NCI-H2171 treated with DMSO at 0.1 percent for 48 hours (cell line): ENCODE data around the gene CLEC16A.
"Not testable (repeated sequence)": the region's sequence is repeated elsewhere in the genome, so short reads cannot be mapped to it uniquely, and the experiment has no call there.

Source experiments
- DNase-seq: peaks from one replicate; lab custom pipeline; 2025; lab: John Stamatoyannopoulos, UW

Gene CLEC16A

DNA sequence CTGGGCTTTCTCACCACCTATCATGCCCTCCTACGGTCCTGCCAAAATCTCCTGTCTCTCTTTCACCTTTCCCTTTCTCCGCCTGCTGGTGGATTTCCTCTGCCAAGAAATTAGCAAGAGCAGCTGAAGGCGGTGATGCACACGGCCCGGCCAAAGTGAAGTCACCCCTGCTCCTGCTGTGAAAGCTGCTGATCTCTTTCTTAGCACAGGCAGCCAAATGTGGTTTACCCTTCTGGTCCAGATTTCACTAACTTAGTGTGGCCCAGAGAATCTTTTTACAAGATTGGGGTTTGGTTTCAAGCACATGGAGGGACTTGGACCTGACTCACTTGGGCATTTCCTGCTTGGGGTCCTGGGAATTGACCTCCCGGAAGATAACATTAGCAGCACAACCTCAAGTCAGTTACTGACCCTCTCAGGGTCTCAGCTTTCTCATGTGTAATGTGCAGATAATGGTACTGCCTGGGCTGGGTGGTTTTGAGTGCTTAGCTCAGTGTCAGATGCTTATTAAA is 155.9 kb downstream of the CLEC16A start:
- peak; percentile 87 for DNase-seq

DNA sequence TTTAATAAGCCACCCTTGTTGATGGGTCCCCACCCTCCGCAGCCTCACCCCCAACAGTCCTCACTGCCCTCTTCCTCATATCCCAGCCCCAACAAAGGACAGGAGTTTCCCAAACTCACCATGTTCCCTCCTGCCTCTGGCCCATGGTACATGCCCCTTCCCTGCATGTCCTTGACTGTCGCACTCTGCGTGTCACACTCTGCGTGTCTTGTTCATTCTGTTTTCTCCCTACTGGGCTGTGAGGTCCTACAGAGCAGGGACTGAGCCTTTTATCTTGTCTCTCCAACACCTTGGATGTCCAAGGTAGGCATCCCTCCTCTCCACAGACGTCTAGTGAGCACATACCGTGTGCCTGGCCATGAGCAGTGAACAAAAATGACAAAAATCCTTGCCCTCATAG is 156.9 kb downstream of the CLEC16A start:
- DNase-seq: no peak

DNA sequence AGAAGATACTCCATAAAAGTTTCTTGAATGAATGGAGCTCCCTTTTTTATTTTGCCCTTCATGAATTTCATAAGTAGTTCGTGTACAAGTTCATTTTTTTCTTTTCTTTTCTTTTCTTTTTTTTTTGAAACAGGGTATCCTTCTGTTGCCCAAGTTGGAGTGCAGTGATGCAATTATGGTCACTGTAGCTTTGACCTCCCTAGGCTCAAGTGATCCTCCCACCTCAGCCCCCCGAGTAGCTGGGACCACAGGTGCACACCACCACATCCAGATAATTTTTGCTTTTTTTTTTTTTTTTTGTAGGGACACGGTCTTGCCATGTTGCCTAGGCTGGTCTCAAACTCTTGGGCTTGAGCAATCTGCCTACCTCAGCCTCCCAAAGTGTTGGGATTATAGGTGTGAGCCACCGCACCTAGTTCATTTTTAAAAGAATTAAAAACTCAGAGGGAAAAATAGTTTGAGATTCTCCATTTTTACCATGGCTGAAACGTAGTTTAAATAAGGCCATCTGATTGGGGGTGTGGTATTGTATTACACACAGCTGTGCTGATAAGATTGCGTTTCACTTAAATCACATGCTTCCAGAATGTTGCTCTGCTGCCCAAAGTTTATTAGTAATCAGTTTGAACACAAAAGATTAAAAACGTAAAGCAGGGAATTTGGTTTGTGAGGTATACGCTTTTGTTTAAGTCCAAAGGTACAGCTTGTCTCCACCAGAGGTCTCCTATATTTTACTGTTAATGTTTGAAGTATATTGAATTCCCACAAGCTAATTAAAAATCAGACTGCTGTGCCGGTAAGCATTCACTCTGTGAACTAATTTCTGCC is 157.5 kb downstream of the CLEC16A start:
- peak; percentile 81 for DNase-seq

DNA sequence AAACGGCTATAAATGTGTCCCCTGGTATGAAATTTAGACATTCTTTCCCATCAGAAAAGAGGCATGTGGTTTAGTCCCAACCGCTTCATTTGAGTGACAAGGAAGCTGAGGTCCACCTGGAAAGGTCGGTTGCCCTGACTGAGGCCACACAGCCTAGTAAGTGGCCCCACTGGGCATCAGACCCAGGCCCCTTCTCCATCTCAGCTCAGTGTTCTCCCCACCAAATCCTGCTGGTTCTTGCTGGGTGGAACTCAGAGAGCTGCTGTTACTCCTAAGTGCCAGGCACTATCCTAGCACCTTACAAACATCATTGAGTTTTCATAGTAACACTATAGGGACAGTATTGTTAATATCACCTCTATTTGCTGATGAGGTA is 158.1 kb downstream of the CLEC16A start:
- no peak for DNase-seq

DNA sequence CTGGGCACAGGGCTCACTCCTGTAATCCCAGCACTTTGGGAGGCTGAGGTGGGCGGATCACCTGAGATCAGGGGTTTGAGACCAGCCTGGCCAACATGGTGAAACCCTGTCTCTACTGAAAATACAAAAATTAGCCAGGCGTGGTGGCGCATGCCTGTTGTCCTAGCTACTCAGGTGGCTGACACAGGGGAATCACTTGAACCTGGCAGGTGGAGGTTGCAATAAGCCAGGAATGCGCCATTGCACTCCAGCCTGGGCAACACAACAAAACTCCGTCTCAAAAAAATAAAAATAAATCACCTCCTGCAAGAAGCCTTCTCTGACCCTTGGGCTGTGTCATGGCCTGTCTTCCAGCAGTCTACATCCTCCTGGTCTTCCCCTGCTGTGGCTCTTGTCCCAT is 158.9 kb downstream of the CLEC16A start:
- DNase-seq: not testable (repeated sequence)

DNA sequence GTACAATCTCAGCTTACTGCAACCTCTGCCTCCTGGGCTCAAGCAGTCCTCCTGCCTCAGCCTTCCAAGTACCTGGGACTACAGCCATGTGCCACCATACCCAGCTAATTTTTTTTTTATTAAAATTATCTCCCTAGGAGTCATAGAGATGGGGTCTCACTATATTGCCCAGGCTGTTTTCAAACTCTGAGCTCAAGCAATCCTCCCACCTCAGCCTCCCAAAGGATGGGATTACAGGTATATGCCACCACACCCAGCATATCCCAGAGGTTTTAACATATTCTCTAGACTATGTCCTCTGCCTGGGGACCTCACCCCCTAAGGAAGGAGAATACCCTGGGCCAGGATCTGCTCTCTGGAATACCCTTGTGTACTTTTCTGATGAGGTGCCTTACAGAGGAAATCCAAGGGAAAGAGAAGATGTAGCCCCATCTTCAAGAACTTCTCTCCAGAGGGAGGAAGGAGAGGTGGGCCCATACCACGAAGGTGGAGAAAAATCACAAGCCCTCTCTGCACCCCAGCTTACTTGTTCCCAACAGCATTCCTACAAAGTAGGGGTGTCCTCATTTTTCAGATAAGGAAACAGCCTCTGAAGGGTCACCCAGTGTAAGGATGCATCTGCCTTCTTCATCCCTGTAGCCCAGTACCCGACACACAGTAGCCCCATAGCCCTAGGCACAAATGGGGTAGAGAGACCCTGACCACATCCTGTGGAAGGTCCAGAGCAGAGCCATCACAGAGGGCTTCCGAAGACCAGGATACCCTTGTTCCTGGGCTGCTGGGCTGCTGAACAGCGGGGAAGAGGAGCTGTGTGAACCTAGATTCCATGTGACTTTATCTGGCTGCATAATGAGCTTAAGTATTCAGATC is 160.0 kb downstream of the CLEC16A start:
- no peak for DNase-seq

DNA sequence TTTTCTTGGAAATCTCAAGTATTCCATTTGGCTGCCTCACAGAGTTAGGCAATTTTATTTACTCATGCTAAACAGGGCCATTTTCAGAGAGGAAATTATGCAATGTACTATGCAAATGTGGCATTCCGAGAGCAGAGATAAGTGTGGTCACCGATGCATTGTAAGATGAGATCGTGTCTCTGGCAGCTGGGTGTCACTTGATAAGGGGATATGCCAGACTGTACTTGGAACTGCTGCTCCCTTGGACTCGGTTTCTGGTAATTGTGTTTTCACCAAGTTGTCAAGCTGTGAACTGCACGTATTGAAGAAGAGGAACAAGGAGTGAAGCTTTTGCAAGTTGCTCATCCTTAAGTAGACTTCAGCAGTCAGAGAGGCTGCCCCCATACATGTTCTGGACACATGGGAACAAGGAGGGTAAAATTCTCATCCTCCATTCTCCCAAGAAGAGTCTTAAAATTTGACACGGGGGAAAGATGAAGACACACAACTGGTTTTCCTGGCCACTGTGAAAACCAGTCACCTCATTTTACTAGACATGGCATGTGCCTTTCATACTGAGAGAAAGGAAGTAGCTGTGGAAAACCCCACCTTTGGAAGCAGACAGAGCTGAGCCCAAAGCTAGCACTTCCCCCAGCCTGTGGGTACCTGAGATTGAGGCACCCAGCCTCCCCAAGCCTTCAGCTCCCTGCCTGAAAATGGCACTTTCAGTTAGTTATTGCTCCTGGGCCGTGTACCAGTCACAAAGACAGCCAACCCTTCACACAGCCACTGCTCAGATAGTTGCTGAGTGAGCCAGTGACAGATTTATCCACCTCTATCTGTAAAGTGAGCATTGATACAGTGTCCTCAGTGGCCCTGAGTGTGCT is 160.9 kb downstream of the CLEC16A start:
- peak; percentile 96 for DNase-seq

DNA sequence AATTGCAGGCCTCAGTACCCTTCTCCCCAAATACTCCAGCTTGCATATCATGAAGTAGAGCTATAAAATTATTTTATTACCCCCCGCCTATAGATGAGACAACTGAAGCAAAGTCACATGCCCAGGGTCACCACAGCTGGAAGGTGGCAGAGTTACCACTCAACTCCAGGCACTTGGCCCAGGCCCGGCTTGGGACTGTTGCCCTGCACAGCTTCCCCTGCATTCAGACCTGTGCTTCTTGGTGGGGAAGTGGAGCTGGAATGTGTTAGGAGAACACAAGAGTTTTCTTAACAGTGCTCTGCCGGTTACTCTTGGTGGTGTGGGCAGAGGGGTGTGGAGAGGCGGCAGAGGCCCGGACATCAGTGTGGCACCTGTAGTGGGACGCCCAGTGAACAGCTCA is 162.4 kb downstream of the CLEC16A start:
- no peak for DNase-seq

DNA sequence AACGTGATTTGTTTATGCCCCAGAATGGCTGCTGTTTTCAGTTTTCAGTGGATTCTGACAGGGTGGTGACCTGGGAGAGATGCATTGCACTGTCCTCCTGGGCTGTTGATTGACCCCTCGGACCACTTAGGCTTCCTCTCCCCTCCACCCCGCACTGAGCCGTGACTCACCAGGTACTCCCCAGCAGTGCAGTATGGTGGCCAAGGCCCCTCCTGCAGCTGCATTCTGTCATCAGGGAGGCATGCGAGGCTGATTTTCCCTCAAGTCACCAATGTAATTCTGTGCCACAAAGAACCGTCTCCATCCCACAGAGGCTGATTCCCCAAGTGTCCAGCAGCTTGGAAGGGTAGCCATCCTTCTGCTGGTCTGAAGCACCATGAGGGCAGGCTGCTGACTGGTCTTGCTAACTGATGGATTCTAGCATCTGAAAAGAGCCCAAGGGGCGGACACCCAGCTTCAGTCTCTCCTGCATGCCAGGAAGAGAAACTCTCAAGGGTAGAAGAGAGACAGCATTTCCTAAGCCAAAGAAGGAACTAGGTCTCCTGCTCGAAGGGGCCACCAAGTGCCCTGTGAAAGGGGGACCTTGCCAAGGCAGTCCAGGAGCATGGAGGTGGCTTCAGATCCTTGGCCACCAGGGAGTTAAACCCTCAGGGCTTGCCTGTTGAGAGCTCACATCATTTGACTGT is 163.6 kb downstream of the CLEC16A start:
- DNase-seq: no peak

DNA sequence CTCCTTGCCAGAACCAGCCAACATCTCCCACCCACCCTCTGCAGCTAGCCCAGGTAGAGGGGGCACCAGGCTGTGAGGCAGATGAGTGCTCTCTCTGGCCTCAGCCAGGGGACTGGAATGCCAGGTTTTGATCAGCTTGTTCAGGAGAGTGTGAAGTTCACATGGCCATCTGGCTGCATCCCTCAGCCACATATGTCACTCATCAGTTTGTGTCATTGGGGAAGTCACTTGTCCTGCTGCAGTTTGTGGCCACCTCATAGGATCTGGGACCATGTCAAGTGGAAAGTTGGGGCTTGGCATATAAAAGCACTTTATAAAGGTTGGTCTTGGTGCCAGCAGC is 164.1 kb downstream of the CLEC16A start:
- peak; percentile 52 for DNase-seq

DNA sequence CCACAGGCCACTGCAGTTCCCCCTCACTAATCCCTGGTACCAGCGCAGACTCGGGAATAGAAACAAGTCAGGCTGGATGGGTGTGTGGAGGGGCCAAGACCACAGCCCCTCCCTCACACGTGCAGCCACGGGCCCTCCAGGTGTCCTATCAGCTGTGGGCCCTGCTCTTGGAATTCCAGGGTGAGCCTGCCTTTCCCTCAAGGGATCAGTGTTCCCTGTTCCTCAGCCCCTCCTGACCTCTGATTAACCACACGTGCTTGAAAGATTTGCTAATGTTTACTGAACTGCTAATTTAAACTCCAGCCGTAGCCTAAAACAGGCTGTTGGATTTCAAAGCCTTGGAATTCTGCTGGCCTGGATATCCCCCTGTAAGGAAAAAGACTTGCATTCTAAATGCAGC is 165.2 kb downstream of the CLEC16A start:
- no peak for DNase-seq

DNA sequence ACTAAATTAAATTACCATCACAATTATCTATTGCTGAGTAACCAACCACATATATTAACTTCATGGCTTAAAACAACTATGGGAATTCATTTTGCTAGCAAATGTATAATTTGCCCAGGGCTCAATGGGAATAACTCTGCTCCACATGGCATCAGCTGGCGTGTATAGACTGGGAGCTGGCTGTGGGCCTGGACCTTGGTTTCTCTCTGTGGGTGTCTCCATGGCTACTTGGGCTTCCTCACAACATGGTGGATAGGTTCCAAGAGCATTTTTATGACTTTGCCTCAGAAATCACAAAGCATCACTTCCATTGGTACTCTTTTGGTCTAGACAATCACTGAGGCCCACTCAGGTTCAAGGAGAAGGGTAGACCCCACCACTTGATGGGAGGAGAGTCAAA is 166.8 kb downstream of the CLEC16A start:
- no peak for DNase-seq

DNA sequence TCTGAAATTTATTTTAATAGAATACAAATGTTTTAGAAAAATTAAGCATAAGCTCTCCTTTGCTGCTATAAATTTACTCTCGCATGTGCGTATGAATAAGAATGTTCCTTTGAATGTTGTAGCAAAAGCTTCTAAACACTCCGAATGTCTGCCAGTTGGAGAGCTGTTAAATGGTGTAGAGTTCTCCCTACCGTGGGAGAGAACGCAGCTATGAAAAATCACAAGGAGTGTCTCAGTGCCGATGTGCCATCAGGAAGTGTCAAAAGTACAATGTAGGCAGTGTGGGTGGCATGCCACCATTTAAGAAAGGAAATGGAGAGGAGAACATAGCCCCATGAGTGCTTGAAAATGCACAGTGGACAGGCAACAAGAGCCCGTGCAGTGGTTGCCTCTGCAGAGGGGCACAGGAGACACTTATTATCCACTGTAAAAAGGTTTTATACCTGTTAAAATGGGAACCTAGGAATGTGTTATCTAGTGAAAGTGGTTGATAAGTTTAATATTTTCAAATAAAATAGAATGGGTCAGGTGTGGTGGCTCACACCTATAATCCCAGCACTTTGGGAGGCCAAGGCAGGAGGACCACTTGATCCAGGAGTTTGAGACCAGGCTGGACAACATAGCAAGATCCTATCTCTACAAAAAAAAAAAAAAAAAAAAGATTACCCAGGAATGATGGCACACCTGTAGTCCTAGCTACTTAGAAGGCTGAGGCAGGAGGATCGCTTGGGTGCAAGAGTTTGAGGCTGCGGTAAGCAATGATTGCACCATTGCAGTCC is 167.7 kb downstream of the CLEC16A start:
- no peak for DNase-seq

DNA sequence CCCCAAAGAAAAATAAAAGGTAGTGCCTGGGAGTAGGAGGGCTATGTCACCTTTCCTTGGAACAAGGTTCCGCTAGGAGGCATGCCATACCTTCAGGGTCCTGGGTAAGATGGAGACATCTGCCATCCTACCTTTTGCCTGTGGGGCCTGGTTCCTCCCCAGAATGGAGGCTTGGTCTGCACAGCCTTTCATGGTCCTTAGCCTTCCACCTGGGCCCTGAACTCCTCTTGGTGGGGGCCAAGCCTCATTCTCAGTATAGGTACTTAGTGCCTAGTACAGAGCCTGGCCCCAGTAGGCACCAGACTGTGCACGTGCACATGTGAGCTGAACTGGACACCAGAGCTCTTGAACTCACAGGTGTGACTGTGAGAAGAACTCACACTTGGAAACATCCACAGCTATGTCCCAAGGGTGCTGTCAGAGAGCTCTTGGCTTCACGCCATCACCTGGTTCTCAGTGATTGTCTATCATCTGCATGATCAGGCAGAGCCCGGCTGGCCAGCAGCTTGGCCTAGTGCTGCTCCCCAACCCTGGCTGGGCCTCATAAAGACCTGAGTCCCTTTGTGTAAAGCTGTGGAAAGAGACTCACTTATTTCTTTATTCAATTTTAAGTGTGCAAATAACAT is 168.5 kb downstream of the CLEC16A start:
- DNase-seq: peak; percentile 84

DNA sequence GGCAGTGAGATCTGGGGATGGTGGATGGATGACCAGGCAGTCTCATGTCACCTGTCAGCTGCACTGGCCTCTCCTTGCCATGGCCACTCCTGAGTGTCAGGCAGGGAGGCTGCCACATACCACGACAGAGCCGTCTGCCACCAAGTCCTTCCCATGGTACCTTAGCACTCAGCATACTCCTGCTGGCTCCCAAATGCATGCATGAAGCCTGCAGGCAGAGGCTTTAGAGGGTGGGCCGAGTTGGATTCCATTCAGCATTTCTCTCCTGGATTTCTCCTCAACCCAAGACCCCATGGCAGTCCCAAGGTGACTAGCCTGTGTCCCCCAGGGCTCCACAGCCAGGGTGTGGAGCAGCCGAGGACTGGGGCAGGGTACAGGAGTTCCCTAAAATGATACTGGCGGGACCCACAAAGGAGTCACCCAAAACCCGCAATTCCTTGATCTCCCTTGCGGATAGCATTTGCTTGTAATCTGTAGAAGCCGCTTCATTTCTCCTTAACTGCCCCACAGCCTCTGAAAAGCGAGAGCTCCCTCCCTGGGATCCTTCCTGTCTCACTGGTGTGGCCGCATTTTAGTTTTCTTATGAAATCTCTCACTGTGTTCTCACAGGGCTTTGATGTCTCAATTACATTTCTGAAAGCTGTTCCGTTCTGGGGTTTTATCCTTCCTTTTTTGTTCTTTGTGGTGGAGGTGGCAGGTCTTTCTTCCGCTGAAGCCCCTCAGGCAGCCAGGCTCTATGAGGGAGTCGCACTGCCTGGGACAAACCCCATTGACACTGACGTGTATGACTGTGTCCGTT is 170.2 kb downstream of the CLEC16A start:
- no peak for DNase-seq

DNA sequence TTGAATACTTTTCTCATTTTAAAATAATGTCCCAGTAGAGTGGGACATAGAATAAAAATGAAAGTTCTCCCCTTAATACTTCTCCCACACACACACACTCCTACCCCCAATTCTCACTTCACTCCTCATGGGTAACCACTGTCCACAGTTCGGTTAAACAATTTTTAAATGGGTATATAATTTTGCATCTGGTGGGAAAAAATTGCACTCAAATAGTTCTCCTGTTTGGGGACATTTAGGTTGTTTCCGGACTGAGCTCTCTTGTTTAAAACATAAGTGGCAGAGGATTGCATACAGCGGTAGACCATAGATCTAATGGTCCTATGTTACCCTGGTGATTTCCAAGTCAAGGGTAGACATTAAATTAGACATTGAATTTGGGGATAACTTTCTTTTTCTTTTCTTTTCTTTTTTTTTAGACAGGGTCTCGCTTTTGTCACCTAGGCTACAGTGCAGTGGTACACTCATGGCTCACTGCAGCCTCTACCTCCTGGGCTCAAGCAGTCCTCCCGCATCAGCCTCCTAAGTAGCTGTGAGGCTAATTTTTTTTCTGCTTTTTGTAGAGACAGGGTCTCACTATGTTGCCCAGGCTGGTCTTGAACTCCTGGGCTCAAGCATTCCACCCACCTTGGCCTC is 173.3 kb downstream of the CLEC16A start:
- DNase-seq: no peak

DNA sequence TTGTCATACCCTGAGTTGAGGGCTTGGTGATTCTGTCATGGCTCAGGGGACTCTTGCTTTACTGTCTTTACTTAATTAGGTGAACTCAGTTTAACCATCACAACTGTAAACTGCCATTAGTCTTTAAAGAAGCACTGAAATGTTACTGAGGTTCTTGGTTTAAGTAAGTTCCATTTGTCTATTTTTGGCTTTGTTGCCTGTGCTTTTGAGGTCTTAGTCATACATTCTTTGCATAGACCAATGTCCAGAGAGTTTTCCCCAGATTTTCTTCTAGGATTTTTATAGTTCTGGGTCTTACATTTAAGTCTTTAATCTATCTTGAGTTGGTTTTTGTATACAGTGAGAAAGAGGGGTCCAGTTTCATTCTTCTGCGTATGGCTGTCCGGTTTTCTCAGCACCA is 174.1 kb downstream of the CLEC16A start:
- DNase-seq: no peak

DNA sequence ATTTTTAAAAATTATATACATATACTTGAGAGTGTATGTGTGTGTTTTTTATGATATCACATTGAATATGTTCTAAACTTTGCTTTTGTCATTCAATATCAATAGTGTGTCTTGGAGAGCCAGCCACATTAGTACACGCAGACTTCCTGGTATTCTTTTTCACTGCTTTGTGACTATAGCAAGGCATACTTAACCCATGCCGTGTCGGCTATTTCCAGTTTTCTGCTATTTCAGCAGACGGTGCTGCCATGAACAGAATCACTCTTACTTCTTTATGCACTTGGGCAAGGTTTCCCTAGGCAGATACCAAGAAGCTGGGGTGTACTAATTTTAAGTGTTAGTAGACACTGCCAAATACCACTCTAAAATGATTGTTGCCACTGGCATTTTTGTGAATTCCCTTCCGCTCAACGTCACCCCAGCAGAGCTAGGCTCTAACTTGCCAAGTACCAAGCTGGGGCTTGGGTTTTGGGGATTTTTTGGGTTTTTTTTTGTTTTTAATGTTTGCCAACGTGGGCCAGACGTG is 176.8 kb downstream of the CLEC16A start:
- no peak for DNase-seq
